HG03571 (cell line): ENCODE results near the gene QSOX2.

Source experiments
- ATAC-seq: cut with Tn5 transposase; IDR thresholded peaks from one replicate; pipeline ENCODE4 v1.9.1; 2021; ENCODE audit not compliant: unreplicated experiment

The QSOX2 gene

GRCh38 chr9:136178061-136178772 is 67.4 kb downstream of the QSOX2 start:
- no peak for ATAC-seq

DNA sequence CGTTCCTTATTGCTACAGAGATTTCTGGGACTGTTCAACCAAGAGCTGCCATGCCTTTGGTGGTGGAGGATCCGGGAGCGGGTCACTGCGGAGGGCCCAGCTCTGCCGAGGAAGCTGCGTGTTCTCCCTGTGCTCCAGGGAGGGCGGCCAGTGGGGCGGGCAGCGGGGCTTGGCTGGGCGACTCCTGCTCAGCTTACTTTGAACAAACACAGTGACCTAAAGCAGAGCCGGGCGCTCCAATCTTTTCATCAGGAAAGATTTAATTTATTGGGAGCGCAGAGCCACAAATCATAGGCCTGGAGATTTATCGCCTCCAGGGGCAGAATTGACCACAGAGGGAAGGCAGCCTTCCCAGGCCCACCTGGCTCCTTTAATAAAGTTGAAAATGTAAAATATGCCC is 68.4 kb downstream of the QSOX2 start:
- no peak for ATAC-seq

DNA sequence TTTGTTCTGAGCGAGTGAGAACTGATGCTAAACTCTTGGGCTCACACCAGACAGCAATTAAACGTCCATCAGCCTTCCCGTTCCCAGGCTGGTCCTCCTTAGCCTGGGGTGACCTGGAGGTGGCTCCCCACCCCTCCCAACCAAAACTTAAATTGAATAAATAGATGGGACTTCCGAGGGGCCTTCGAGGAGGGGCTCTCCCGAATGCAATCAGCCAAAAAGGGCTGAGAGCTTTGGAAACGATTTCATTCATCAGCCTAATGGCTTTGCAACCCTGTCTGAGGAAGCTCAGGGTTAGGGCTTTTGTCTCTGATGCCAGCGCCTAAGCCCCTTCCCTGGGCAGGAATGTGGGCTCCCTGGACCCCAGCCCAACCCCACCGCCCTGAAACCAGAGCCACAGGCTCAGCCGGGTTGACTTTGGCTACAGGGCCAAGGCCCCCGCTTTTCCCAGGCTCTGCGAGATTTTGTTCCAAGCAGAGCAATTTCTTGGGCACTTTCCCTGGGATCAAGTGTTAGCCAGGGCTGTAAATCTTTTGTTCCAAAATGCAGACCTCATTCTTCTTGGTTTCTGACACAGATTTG is 69.9 kb downstream of the QSOX2 start:
- no peak for ATAC-seq

DNA sequence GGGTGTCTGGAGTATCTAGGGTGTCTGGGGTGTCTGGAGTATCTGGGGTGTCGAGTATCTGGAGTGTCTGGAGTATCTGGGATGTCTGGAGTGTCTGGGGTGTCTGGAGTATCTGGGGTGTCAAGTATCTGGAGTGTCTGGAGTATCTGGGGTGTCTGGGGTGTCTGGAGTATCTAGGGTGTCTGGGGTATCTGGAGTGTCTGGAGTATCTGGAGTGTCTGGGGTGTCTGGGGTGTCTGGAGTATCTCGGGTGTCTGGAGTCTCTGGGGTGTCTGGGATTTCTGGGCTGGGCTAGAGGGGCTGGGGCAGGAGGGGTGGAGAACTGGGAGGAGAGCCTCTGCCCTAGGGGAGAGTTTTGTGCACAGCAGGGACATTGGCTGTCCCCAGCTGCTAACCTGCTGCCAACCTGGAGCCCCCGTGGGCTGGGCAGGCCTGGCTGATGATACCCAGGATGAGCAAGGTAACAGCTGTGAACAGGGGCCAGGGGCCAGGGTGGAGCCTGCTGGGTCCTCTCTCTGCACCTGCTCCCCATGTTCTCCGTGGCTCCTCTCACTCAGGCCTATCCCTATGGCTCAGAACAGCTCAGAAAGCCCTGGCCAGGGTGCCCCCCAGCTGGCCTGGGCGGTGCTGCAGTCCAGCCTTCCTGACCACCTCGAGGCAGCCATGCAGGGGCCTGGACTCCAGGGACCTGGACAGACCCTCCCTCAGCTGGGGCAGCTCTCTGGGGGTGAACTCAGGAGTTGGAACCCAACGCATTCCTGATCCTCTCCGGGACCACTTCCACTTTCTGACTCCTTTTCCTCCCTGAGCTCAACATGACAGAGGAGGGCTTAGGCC is 70.6 kb downstream of the QSOX2 start:
- ATAC-seq, result no peak

DNA sequence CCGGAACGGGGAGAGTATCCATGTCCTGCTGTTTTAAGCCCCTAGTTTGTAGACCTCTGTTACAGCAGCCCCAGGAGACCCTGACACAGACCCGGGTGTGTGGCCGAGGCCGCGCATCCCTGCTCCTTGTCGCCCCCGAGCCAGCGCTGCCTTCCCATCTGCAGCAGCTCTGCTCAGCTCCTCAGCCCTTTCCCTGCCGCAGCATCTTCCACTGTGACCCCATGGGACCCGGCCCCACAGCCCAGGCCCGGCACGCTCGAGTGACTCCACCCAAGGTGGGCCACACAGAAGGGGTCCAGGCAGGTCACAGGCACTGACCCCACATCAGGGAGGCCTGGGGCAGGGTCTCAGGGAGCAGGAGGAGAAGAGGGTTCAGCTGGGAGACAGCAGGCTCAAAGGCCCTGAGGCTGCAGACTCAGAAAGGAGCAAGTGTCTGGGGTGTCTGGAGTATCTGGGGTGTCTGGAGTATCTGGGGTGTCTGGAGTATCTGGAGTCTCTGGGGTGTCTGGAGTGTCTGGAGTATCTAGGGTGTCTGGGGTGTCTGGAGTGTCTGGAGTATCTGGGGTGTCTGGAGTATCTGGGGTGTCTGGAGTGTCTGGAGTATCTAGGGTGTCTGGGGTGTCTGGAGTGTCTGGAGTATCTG is 71.8 kb downstream of the QSOX2 start:
- ATAC-seq, result no peak

DNA sequence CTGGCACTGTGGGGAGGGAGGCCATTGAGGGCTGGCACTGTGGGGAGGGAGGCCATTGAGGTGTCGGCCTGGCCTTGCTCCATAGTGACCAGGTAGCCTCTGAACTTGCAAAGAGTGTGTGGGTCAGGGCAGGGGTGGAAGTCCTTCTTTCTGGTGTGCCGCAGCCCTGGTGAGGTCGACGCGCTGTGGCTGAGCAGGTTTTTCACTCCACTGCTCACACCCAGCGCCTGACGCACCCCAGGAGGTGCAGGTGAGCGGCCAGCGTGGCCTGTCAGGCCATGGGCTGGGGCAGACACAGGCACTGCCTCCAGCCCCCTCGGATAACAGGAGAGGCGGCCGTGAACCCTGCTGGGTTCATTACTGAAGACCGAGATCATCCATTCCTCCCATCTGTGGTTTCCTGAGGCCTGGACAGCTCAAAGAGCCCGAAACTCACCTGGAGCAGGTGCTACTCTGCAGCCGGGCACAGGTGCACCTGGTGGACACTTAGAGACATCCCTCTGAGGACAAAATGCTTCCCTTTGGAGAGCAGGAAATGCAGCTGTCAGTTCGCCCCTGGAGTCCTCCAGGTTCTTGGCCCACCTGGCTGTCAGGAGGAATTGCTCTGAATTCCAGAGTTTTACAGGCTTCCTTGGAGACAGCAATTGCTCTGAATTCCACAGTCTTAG is 73.1 kb downstream of the QSOX2 start:
- ATAC-seq, result no peak

GRCh38 chr9:136171801-136172411 is 73.7 kb downstream of the QSOX2 start:
- no peak for ATAC-seq

GRCh38 chr9:136171009-136171800 is 74.4 kb downstream of the QSOX2 start:
- no peak for ATAC-seq

DNA sequence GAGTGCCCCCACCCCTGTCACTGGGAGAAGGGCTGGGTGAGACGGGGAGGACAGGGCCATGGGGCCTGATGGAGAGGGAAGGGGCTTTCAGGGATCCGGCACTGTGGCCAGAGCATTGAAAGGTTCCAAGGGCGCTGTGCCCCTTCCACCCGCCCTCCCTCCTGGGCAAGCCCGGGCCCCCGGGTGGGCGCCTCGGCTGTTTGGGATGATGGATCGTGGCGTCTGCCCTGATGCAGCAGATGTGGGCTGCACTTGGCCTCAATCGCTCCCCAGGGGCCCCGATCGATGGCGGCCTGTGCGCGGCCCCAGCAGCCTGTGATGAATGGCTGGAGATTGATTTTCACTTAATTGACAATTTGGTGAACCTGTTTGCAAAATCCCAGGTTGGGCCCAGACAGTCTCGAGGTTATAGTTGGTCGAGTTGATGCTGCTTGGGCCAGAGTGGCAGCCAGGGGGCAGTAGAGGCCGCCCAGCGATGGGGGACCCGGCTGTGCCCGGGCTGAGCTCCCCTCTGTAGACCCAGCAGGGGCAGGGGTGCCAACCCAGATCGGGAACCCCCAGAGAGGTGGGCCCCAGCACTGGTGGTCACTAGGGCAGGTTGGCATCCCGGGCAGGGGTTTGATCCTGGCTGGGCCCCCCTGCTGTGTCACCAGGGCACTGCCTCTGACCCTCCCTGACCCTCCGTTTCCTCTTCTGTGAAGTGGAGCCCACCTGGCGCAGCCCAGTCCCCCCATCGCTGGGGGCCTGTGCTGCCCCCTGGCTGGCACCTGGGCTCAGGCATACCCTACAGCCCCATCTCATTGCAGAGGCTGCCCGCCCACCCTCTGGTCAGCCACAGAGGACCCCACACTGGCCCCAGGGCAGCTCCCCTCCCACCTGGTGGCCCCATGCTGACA is 75.4 kb downstream of the QSOX2 start:
- ATAC-seq, result no peak

- ATAC-seq, result no peak
Measured at GRCh38 chr9:136169495-136169894, 76.1 kb downstream of the QSOX2 start.

DNA sequence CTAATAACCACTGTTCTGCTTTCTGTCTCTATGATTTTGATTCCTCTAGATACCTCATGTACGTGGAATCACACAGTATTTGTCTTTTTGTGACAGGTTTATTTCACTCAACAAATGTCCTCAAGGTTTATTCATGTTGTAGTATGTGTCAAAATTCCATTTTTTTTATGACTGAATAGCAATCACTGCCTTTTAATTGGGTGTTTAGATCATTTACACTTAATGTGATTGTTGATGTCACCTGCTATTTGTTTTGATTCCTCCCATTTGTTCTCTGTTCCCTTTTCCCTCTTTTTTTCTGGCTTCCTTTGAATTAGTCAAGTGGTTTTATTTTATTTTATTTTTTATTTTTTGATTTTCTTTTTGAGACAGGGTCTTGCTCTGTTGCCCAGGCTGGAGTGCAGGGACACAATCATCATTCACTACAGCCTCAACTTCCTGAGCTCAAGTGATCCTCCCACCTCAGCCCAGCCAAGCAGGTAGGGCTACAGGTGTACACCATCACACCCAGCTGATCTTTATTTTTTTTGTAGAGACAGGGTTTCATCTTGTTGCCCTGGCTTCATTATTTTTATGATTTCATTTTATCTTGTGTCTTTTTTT is 82.3 kb downstream of the QSOX2 start:
- no peak for ATAC-seq

DNA sequence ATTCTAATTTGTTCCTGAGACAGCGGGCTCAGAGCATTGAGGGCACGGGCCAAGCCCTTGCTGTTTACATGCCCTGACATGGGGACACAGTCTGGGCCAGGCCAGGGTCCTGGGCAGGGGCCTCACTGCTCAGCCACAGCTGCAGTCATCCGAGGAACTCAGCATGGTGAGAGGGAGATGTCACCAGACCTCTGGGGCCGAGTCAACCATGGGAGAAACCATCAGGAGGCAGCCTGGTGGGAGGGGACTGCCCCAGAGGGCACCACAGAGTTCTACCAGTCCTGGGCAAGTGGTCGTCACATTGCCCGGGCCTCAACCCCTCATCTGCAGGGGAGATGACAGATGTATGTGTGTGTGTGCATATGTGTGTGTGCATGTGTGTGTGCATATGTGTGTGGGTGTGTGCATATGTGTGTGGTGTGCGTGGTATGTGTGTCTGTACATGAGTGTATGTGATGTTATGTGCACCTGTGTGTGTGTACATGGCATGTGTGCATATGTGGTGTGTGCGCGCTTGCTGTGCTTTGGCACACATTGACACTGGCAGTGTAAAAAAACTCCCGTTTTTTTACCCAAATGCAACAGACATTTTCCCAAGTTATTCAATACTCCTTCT is 84.5 kb downstream of the QSOX2 start:
- no peak for ATAC-seq

GRCh38 chr9:136160381-136160841 is 85.2 kb downstream of the QSOX2 start:
- ATAC-seq, result no peak

GRCh38 chr9:136159851-136160250 is 85.8 kb downstream of the QSOX2 start:
- ATAC-seq, result no peak

- ATAC-seq, result no peak
Measured at GRCh38 chr9:136157477-136158265, 87.9 kb downstream of the QSOX2 start.
